Measurements from ENCODE around the gene BMP3.

BMP3 gene

GRCh38 chr4:81032771-81033684 is 2.5 kb downstream of the BMP3 start:
- TF ChIP-seq, protein P1, sequence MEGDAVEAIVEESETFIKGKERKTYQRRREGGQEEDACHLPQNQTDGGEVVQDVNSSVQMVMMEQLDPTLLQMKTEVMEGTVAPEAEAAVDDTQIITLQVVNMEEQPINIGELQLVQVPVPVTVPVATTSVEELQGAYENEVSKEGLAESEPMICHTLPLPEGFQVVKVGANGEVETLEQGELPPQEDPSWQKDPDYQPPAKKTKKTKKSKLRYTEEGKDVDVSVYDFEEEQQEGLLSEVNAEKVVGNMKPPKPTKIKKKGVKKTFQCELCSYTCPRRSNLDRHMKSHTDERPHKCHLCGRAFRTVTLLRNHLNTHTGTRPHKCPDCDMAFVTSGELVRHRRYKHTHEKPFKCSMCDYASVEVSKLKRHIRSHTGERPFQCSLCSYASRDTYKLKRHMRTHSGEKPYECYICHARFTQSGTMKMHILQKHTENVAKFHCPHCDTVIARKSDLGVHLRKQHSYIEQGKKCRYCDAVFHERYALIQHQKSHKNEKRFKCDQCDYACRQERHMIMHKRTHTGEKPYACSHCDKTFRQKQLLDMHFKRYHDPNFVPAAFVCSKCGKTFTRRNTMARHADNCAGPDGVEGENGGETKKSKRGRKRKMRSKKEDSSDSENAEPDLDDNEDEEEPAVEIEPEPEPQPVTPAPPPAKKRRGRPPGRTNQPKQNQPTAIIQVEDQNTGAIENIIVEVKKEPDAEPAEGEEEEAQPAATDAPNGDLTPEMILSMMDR (IDR thresholded peaks at IDR 0.05), result no peak

- TF ChIP-seq, protein P1 (IDR thresholded peaks at IDR 0.05), result no peak
These were observed 8.3 kb downstream of the BMP3 start for GRCh38 chr4:81038636-81039350.

GRCh38 chr4:81039351-81039972 is 9.0 kb downstream of the BMP3 start:
- TF ChIP-seq, protein P1 (IDR thresholded peaks at IDR 0.05), result no peak

DNA sequence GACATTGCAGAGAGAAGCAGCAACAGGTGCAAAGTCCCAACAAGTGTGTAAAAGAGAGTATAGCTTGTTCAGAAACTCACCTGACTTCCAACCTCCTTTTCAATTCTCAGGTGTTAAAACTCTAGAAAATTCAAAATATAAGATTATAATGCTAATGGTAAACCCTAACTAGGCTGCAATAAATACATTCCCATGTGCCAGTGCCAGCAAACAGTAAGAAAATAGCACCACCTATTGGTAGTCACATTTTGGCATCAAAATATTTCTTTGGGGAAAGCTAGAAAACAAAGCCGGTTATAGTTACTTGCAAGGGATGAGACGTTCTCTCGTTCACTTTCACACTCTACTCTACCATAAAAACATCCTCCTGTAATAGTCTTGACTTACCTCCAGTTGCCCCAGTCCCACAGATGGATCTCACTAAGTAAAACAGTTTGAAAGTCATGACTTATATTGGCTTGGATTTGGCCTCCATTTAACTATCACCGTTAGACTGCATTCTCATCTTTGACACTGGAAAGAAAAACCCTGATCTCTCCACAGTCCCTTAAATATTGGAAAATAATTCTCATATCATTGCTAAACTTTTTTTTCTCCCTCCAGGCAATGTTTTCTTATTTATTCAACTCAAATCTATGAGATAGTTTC is 9.6 kb downstream of the BMP3 start:
- TF ChIP-seq, protein P1 (IDR thresholded peaks at IDR 0.05), result peak; percentile 75

DNA sequence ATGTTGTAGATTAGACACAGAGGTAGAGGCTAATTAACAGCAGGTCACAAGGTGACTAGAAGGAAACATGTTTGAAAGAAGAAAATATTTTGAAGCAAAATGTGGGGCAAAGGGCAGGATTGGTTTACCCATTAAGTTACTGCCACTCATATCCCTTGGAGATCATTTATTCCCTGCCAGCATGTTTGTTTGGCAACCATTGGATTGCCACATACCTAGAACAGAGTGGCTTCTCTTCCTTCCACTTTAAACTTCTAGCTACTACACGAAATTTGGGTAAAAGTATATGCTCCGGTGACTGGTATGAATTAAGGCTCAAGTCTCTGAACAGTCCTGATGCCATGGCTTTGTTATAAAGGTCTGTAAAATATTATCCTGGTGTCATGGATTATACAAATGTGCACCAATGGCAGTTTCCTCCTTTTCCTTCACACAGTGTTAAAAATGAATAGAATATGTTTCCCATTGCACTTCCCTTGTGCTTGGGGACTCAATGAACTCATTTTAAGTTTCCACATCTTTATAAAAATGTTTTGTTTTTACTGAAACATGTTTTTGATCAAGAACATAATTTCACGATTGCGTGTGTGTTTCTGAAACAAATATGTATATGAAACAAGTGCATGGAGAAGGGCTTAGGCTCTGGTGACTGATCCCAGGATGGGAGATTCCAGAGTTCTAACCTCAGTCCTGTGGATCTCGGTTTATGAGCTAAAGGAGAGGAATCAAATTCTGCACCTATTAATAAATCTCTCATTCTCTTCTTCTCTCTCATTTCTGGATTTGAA is 12.3 kb downstream of the BMP3 start:
- TF ChIP-seq, protein P1 (IDR thresholded peaks at IDR 0.05), result no peak

- TF ChIP-seq, protein P1 (IDR thresholded peaks at IDR 0.05), result no peak
These were observed 18.8 kb downstream of the BMP3 start for GRCh38 chr4:81049330-81049729.

Data from LNCAP (cell line).